Upper lobe of left lung (tissue), 6 donors: ENCODE results near the gene ZNF618. TPM values are rescaled to one million over a fixed set of nuclear protein-coding genes. Genes with fewer than 3 reads are reported as not detected.

Source experiments
- ATAC-seq, 2 donors: fragments of 200-7000 bp; cut with Tn5 transposase; one replicate each; pipeline ENCODE4 v1.9.1; 2022; ENCODE audit warnings: mild to moderate bottlenecking in 2 of 2, moderate library complexity in 2 of 2; ENCODE audit not compliant: low FRiP score in 2 of 2
- DNase-seq, 2 donors: peaks; one replicate each; pipeline ENCODE4 v3.0.0-alpha.2; 2019 to 2020
- H3K27ac ChIP-seq, 4 donors: fragments of 200-600 bp; sonication (generic); one replicate each; pipeline ENCODE4 v1.5.1; 2016 to 2019
- H3K27me3 ChIP-seq, 4 donors: fragments of 200-600 bp; sonication (generic); one replicate each; pipeline ENCODE4 v1.5.1; 2017 to 2019
- H3K36me3 ChIP-seq, 4 donors: fragments of 200-600 bp; sonication (generic); one replicate each; pipeline ENCODE4 v1.5.1; 2016 to 2019
- H3K4me1 ChIP-seq, 4 donors: fragments of 200-600 bp; sonication (generic); one replicate each; pipeline ENCODE4 v1.5.1; 2018 to 2019
- H3K4me3 ChIP-seq, 4 donors: fragments of 200-600 bp; sonication (generic); one replicate each; pipeline ENCODE4 v1.5.1; 2017 to 2019; ENCODE audit warnings: mild to moderate bottlenecking in 2 of 4, moderate library complexity in 1 of 4
- H3K9me3 ChIP-seq, 4 donors: fragments of 200-600 bp; sonication (generic); one replicate each; pipeline ENCODE4 v1.5.1; 2018 to 2019
- EP300 ChIP-seq, 4 donors: sonication (generic); formaldehyde crosslinking; IDR thresholded peaks; one replicate each; pipeline ENCODE4 v1.5.1; 2017; ENCODE audit warnings: antibody characterized with exemption in 4 of 4, control low read depth in 2 of 4
- POLR2A ChIP-seq, 4 donors: fragments of 450-650 bp; IDR thresholded peaks; one replicate each; pipeline ENCODE4 v1.5.1; 2016 to 2017; ENCODE audit warnings: antibody characterized with exemption in 4 of 4, mild to moderate bottlenecking in 2 of 4
- POLR2AphosphoS5 ChIP-seq, 2 donors: sonication (generic); formaldehyde crosslinking; IDR thresholded peaks; one replicate each; pipeline ENCODE4 v1.5.1; 2017; ENCODE audit warnings: antibody characterized with exemption in 2 of 2
- WGBS, 2 donors: methylation state at CpG; one replicate each; pipeline ENCODE4 v1.1.5; 2017 to 2018; 5-methylcytosine and 5-hydroxymethylcytosine counted together
- total RNA-seq, 6 donors: library from RNA; depleted of rRNA in 4 of 6; stranded (reverse); fragments of >200 nt in 4 of 6; gene quantifications; one replicate each; pipeline versions ENCODE4 v1.1.0 to v1.2.1, GENCODE V29; 2016 to 2021
- TF ChIP-seq, protein P1 (sequence below), 6 experiments: fragments of 450-650 bp in 4 of 6; fragments of 200-600 bp in 2 of 6; sonication (generic) in 2 of 6; IDR thresholded peaks; one replicate each; pipeline ENCODE4 v1.5.1; 2016 to 2019; ENCODE audit warnings: antibody characterized with exemption in 6 of 6
- donor health status: DM: no; HTN: no; CAD: no; lungs with moderate emphysema.
- donor health status: DM: no; HTN: yes; CAD: no; lungs with severe emphysema.

ZNF618 gene
- total RNA-seq, 6 donors from 2014 or later: 3.2 to 11.6 (median 9.1) TPM

- 60 to 70% methylated on average over 6 of the region's 6 CpGs for WGBS, 2 donors
- TF ChIP-seq POLR2A (IDR thresholded peaks at IDR 0.05): no peak
- TF ChIP-seq POLR2AphosphoS5 (IDR thresholded peaks at IDR 0.05): no peak
- TF ChIP-seq, protein P1, sequence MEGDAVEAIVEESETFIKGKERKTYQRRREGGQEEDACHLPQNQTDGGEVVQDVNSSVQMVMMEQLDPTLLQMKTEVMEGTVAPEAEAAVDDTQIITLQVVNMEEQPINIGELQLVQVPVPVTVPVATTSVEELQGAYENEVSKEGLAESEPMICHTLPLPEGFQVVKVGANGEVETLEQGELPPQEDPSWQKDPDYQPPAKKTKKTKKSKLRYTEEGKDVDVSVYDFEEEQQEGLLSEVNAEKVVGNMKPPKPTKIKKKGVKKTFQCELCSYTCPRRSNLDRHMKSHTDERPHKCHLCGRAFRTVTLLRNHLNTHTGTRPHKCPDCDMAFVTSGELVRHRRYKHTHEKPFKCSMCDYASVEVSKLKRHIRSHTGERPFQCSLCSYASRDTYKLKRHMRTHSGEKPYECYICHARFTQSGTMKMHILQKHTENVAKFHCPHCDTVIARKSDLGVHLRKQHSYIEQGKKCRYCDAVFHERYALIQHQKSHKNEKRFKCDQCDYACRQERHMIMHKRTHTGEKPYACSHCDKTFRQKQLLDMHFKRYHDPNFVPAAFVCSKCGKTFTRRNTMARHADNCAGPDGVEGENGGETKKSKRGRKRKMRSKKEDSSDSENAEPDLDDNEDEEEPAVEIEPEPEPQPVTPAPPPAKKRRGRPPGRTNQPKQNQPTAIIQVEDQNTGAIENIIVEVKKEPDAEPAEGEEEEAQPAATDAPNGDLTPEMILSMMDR (IDR thresholded peaks at IDR 0.05): no peak
- no peak for TF ChIP-seq EP300 (IDR thresholded peaks at IDR 0.05)
- no peak for DNase-seq
- no peak overlapping the region for H3K27ac ChIP-seq
- H3K9me3 ChIP-seq: no peaks in the 10 kb centered on the region
- H3K27me3 ChIP-seq: no peaks in the 10 kb centered on the region
- peaks cover 0 to 16% (median 3%) of the 10 kb centered on the region in 4 donors for H3K4me1 ChIP-seq
- no peak overlapping the region for H3K4me3 ChIP-seq
- peak in 1 of 2 donors; percentile 59 for ATAC-seq
- H3K36me3 ChIP-seq: no peaks in the 10 kb centered on the region
Measured at GRCh38 chr9:113906411-113907110, 30.5 kb downstream of the ZNF618 start.

DNA sequence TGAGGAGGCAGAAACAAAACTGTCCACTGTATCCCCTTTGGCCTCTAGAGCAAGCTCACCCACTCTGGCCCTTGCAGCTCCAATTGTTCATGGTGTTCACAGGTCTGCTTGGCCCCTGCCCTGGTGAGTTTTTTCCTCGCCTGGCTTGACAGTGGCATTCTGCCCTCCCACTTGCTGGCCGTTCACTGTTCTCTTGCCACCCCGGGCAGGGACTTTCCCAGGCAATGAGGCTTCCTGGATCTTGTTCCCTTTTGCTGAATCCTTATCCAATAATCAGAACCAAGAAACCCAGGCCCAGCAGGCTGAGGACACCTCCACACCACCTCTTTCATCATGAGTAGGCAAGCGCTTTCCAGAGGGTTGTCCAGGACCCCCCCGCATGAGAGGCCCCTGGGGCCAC, 31.2 kb downstream of the ZNF618 start:
- H3K36me3 ChIP-seq: no peaks in the 10 kb centered on the region
- WGBS, 2 donors: 78 to 80% methylated on average over 4 to 5 of the region's 5 CpGs
- ATAC-seq (no peak), DNase-seq (no peak)
- H3K4me1 ChIP-seq: peaks cover 0 to 16% (median 4%) of the 10 kb centered on the region in 4 donors
- no peak for TF ChIP-seq POLR2AphosphoS5 (IDR thresholded peaks at IDR 0.05)
- TF ChIP-seq, protein P1 (IDR thresholded peaks at IDR 0.05): no peak
- no peak for TF ChIP-seq POLR2A (IDR thresholded peaks at IDR 0.05)
- TF ChIP-seq EP300 (IDR thresholded peaks at IDR 0.05): no peak
- H3K27ac ChIP-seq: no peak overlapping the region
- no peaks in the 10 kb centered on the region for H3K27me3 ChIP-seq
- no peak overlapping the region for H3K4me3 ChIP-seq
- H3K9me3 ChIP-seq: no peaks in the 10 kb centered on the region

- 95 to 98% methylated on average over 9 of the region's 9 CpGs for WGBS, 2 donors
- TF ChIP-seq EP300 (IDR thresholded peaks at IDR 0.05) (no peak), POLR2A (IDR thresholded peaks at IDR 0.05) (no peak), POLR2AphosphoS5 (IDR thresholded peaks at IDR 0.05) (no peak)
- TF ChIP-seq, protein P1 (IDR thresholded peaks at IDR 0.05): no peak
- ATAC-seq: no peak
- no peak overlapping the region for H3K4me3 ChIP-seq
- peak in 1 of 2 donors; percentile 16 for DNase-seq
- H3K9me3 ChIP-seq: no peaks in the 10 kb centered on the region
- peaks cover 4 to 21% (median 13%) of the 10 kb centered on the region in 4 donors for H3K4me1 ChIP-seq
- H3K36me3 ChIP-seq: no peaks in the 10 kb centered on the region
- no peak overlapping the region for H3K27ac ChIP-seq
- H3K27me3 ChIP-seq: no peaks in the 10 kb centered on the region
Measured at GRCh38 chr9:113909421-113909820, 33.3 kb downstream of the ZNF618 start.

DNA sequence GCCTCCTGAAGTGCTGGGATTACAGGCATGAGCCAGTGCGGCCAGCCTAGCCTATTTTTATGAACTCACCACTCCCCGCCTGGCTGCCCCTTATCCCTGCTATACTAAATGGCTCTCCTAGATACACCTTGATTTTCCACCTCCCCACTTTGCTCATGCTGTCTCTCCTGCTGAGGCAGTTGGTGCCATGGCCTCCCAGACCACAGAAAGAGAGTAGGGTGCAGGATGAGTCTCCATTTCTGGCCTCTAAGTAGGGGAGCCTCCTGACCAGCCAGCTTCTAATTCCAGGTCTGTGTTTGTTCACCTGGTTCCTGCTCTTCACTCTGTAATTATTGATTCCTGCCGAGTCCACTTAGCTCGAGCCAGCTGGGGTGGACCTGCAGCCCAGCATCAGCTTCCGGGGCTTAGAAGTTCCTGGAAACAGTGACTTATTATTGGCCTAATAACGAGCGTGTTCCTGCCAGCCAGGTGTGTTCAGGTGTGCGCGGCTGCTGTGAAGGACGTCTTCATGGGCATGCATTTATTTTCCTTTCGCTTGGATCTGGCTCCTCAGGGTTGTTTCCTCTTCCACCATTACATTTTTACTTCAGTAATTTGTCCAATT, 34.0 kb downstream of the ZNF618 start:
- no peak for TF ChIP-seq EP300 (IDR thresholded peaks at IDR 0.05)
- TF ChIP-seq POLR2A (IDR thresholded peaks at IDR 0.05): no peak
- no peak for TF ChIP-seq POLR2AphosphoS5 (IDR thresholded peaks at IDR 0.05)
- TF ChIP-seq, protein P1 (IDR thresholded peaks at IDR 0.05): no peak
- WGBS, 2 donors: 62 to 85% methylated on average over 11 of the region's 11 CpGs
- Histone ChIP-seq H3K36me3 (no peaks in the 10 kb centered on the region), H3K9me3 (no peaks in the 10 kb centered on the region), H3K27ac (peak overlapping the region in 1 of 4 donors; percentile 11), H3K27me3 (no peaks in the 10 kb centered on the region), H3K4me1 (peaks cover 4 to 21% (median 13%) of the 10 kb centered on the region in 4 donors), H3K4me3 (no peak overlapping the region)
- DNase-seq (peak in 1 of 2 donors; percentile 69), ATAC-seq (peak in 1 of 2 donors; percentile 67)
